ENCODE results near the gene FOXP1.

GRCh38 chr3:71191031-71191482, 392.5 kb downstream of the FOXP1 start:
- TF ChIP-seq POLR2A (IDR thresholded peaks at IDR 0.05; ENCODE audit: low read depth, low read length) (no peak), POLR2AphosphoS5 (IDR thresholded peaks at IDR 0.05; ENCODE audit: low read depth, low read length) (no peak), TAF1 (IDR thresholded peaks at IDR 0.05; ENCODE audit: borderline replicate concordance, low read depth, low read length) (no peak)

Measured in GM12892 (cell line).